ENCODE results near the gene ARID1B. TPM values are rescaled to one million over a fixed set of nuclear protein-coding genes. Genes with fewer than 3 reads are reported as not detected.

Gene ARID1B
- total RNA-seq, 1 experiment from 2014 or later, result 35.6 TPM

GRCh38 chr6:156783958-156784357, 6.8 kb downstream of the ARID1B start:
- Histone ChIP-seq H3K9ac (ENCODE audit: low read length) (no peak overlapping the region), H2AFZ (ENCODE audit: low read depth, low read length, poor library complexity, severe bottlenecking) (no peak overlapping the region), H3K9me3 (ENCODE audit: control insufficient read depth in 1 of 2, insufficient read depth in 1 of 2, low read depth in 1 of 2, low read length in 2 of 2) (no peaks in the 10 kb centered on the region), H3K36me3 (ENCODE audit: control insufficient read depth in 1 of 2, insufficient read depth in 2 of 2, low read length in 2 of 2) (no peaks in the 10 kb centered on the region), H3K27me3 (ENCODE audit: insufficient read depth, low read length) (no peaks in the 10 kb centered on the region), H3K27ac (ENCODE audit: low read depth, low read length) (no peak overlapping the region), H4K20me1 (ENCODE audit: insufficient read depth) (peaks cover 5% of the 10 kb centered on the region; the same call in 1 of the 2 replicates), H3K4me1 (ENCODE audit: control insufficient read depth in 1 of 2, insufficient read depth in 2 of 2, low read length in 2 of 2) (peaks cover 6 to 16% of the 10 kb centered on the region in 2 experiments), H3K4me3 (replicated peaks in 1 of 2; ENCODE audit: low read depth in 1 of 2, low read length in 2 of 2) (no peak overlapping the region), H3K79me2 (ENCODE audit: insufficient read depth, low read length) (peaks cover 93% of the 10 kb centered on the region), H3K4me2 (ENCODE audit: low read length) (no peak overlapping the region), H3K9me2 (ENCODE audit: insufficient read depth) (no peaks in the 10 kb centered on the region)
- RAD21 ChIA-PET (ENCODE audit: low non-redundant PET in 1 of 2, low total read pairs in 2 of 2, uncharacterized antibody in 2 of 2, unreplicated experiment in 2 of 2), result no interaction called here
- no peak for DNase-seq (ENCODE audit: low read depth, low spot score)
- intact Hi-C loops (cut with micrococcal nuclease), result no loop called here
- BruUV-seq (replicated peaks), result no TSS peak
- POLR2A ChIA-PET, result no interaction called here
- no peak for TF ChIP-seq ATF3 (IDR thresholded peaks at IDR 0.05)
- CTCF ChIA-PET, result no interaction called here
- ATAC-seq, result no peak

- Histone ChIP-seq H3K4me3 (replicated peaks in 1 of 2; ENCODE audit: low read depth in 1 of 2, low read length in 2 of 2) (no peak overlapping the region), H2AFZ (ENCODE audit: low read depth, low read length, poor library complexity, severe bottlenecking) (no peak overlapping the region), H3K27me3 (ENCODE audit: insufficient read depth, low read length) (no peaks in the 10 kb centered on the region), H3K9me2 (ENCODE audit: insufficient read depth) (no peaks in the 10 kb centered on the region), H3K27ac (ENCODE audit: low read depth, low read length) (no peak overlapping the region), H3K9me3 (ENCODE audit: control insufficient read depth in 1 of 2, insufficient read depth in 1 of 2, low read depth in 1 of 2, low read length in 2 of 2) (no peaks in the 10 kb centered on the region), H3K9ac (ENCODE audit: low read length) (no peak overlapping the region), H3K36me3 (ENCODE audit: control insufficient read depth in 1 of 2, insufficient read depth in 2 of 2, low read length in 2 of 2) (no peaks in the 10 kb centered on the region), H4K20me1 (ENCODE audit: insufficient read depth) (peaks cover 7% of the 10 kb centered on the region; the same call in 1 of the 2 replicates), H3K4me1 (ENCODE audit: control insufficient read depth in 1 of 2, insufficient read depth in 2 of 2, low read length in 2 of 2) (no peaks in the 10 kb centered on the region; a peak in 1 of 4 replicates), H3K79me2 (ENCODE audit: insufficient read depth, low read length) (peaks cover 99% of the 10 kb centered on the region), H3K4me2 (ENCODE audit: low read length) (no peak overlapping the region)
- ChIA-PET RAD21 (ENCODE audit: low non-redundant PET in 1 of 2, low total read pairs in 2 of 2, uncharacterized antibody in 2 of 2, unreplicated experiment in 2 of 2) (no interaction called here), POLR2A (interaction anchor here (0.6 kb wide), 1 partner anchor 36 kb away, joined by 5 read pairs; no protein-coding TSS in a partner anchor), CTCF (no interaction called here)
- DNase-seq (ENCODE audit: low read depth, low spot score), result no peak
- intact Hi-C loops (cut with micrococcal nuclease), result no loop called here
- ATAC-seq, result no peak
- no TSS peak for BruUV-seq (replicated peaks)
- TF ChIP-seq ZNF274 (IDR thresholded peaks at IDR 0.05; ENCODE audit: low read depth, low read length) (no peak), ZFX (IDR thresholded peaks at IDR 0.05) (no peak), ATF3 (IDR thresholded peaks at IDR 0.05) (no peak), SRF (IDR thresholded peaks at IDR 0.05; ENCODE audit: low read depth) (no peak), EZH2phosphoT487 (IDR thresholded peaks at IDR 0.05; ENCODE audit: borderline replicate concordance) (no peak), REST (IDR thresholded peaks at IDR 0.05; ENCODE audit: low read depth) (no peak), CEBPB (IDR thresholded peaks at IDR 0.05; ENCODE audit: low read depth) (no peak), SP1 (IDR thresholded peaks at IDR 0.05; ENCODE audit: low read depth) (no peak), YY1 (IDR thresholded peaks at IDR 0.05; ENCODE audit: extremely low read depth, insufficient replicate concordance, low read depth, low read length) (no peak), ELF1 (IDR thresholded peaks at IDR 0.05; ENCODE audit: borderline replicate concordance, low read depth) (no peak)
These were observed 9.5 kb downstream of the ARID1B start for GRCh38 chr6:156786652-156787051.
